SW 1271 (cell line): ENCODE measurements around the gene DAGLA.

Experiments
- DNase-seq, 2 experiments: peaks; one replicate each; lab custom pipeline; 2025; lab: John Stamatoyannopoulos, UW

DAGLA gene

GRCh38 chr11:61728940-61729219 lies 48.7 kb downstream of the DAGLA start:
- peak in 1 of 2 experiments; percentile 22 for DNase-seq

DNA sequence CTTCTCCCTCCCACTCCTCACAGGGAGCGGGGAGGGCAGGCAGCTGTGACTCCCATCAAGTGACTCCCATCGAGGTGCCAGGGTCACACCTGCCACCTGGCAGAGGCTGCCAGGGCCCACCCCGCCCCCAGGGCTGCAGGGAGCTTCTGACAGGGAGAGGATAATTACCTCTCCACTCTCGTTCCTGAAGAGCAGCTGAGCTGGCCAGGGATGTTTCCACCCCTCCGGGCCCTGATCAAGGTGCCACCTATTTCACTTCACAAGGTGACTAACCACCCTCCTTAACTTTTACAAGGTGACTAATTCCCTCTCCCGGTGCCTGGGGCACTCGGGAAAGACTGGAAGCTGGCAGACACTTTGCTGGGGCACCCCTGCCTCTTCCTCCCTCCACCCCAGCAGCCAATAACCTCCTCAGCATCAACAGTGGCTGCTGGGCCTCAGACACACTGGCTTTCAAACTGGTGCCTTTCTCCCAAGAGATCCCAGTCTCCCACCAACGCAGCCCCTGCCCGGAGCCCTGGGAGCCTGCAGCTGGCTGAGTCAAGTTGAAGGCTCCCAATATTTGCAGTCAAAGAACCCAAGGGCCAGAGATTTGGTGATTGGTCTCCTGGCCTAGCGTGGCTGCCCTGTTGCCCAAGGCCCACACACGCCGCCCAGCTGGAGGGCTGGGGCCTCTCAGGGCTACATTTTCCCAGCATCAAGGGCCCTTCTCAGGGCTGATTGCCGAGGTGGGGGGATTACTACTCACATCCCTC lies 50.2 kb downstream of the DAGLA start:
- DNase-seq: no peak

- no peak for DNase-seq
Observed at GRCh38 chr11:61731211-61731951, 51.2 kb downstream of the DAGLA start.

DNA sequence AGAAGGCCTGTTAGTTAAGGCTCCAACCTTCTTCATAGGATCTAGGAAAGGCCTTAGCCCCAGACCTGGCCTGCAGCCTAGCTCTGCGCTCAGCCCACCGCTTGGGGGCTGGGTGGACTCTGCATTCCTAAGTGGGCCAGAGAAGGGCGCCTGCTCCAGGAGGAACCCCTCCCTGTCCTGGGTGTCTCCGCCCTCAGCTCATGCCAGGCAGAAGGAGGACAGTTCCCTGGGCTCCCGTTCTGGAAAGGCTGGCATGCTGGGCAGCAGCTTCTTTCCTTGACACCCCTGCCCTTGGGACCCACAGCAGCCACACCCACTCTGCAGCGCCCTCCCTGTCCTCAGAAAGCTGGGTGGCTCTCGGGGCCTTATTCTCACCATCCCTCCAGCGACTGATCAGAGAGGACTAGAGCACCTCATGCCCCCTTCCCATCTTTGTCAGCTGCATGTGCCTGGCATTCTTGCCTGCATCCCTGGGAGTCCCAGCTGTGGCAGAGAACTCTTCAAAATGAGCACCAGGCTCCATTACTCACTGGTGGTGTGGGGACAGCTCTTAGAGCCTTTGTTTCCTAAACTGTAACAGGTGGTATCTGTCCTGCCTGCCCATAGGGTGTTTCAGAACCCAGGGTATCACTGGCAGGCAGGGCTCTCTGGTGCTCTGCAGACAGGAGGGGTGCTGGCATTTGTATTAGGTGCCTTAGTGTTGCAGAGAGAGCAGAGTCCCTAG lies 51.9 kb downstream of the DAGLA start:
- DNase-seq: no peak

DNA sequence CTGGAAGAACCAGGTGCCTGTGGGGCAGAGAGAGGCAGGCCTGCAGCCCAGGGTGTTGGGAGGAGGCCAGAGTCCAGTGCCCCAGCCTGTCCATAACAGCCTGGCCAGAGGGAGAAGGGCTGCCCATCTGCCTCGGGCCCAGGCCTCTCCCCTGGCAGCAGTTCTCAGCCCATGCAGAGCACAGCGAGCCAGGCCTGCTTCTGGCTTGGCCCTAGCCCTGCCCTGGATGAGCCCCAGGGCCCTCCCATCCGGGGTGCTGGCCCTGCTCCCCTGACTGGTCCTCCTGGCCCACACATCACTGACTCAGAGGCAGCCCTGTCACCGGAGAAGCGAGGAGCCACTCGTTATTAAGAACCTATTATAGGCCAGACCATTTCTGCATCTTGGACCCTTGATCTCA lies 52.5 kb downstream of the DAGLA start:
- no peak for DNase-seq

- peak; percentile 17 to 57 for DNase-seq
Observed at GRCh38 chr11:61733120-61733978, 53.2 kb downstream of the DAGLA start.

DNA sequence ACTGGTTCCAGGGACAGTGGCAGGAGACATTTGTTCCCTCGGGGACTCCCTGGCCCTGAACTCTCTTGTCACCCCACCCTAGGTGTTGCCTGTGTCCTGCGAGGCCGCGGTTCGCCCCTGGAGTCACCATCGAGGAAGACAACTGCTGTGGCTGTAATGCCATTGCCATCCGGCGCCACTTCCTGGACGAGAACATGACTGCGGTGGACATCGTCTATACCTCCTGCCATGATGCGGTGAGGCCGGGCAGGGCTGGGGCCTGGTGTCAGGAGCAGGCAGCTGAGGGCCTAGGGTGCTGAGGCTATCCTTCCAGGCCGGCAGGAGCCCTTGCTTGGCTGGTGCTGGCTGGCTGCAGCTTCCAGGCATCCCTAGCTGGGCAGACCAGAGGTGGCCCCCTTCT lies 54.6 kb downstream of the DAGLA start:
- no peak for DNase-seq

DNA sequence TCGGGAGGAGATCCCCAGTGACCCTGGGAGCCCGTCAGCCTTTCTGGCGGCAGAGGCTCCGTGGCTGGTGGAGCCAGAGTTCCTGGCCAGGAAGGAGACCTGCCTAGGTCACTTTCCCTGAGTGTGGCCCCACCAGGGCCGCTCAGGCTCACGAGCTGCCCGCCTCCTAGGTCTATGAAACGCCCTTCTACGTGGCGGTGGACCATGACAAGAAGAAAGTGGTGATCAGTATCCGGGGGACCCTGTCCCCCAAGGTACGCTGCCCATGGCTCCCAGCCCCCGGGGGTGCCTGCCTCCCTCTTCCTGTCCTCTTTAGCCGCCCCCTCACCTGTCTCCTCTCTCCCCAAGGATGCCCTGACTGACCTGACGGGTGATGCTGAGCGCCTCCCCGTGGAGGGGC lies 55.2 kb downstream of the DAGLA start:
- no peak for DNase-seq

GRCh38 chr11:61736310-61736709 lies 56.1 kb downstream of the DAGLA start:
- DNase-seq: no peak

DNA sequence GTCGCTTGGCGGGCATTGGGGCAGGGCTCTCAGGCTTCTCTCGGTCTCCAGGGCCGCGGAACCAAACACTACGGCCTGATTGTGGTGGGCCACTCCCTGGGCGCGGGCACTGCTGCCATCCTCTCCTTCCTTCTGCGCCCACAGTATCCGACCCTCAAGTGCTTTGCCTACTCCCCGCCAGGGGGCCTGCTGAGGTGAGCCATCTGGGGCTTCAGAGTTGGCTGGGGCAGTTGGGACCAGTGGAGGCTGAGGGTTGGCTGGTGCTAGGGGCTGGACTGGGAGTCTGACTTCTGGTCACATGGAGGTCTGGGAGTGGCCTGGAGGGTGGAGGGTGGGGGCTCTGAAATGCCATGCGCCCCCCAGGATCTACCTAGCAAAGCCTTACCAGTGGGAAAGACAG lies 56.9 kb downstream of the DAGLA start:
- DNase-seq: no peak

DNA sequence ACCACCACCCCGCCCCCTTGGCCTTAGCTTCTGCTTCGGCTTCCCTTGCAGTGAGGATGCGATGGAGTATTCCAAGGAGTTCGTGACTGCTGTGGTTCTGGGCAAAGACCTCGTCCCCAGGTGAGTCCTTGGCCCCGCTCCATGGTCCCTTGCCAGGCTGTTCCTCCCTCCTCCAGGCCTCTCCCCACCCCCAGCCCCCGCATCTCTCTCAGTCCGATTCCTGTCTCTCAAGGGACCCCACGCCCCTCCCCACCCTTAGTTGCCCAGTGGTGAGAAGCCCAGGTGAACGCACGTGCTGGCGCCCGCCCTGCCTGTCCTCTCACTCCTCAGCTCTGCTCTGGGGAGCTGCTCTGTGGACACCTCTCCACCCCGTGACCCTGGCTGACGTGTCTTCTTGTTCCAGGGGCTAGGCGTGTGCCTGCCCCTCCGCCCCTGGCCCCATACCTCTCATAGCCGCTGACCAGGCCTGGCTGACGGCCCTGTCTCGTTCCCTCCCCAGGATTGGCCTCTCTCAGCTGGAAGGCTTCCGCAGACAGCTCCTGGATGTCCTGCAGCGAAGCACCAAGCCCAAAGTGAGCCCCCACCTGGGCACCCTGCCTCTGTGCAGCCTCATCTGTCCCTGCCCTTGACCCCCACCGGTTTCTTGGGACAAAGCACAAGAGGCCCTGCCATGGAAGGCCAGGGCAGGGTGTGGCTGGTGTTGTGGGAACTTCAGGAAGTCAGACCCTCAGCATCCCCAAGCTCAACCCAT lies 57.6 kb downstream of the DAGLA start:
- DNase-seq: no peak

- DNase-seq: no peak
Observed at GRCh38 chr11:61738776-61739175, 58.6 kb downstream of the DAGLA start.

- DNase-seq: no peak
Observed at GRCh38 chr11:61739413-61739812, 59.2 kb downstream of the DAGLA start.

GRCh38 chr11:61739966-61740365 lies 59.8 kb downstream of the DAGLA start:
- no peak for DNase-seq

- DNase-seq: no peak
Observed at GRCh38 chr11:61742391-61742790, 62.2 kb downstream of the DAGLA start.

DNA sequence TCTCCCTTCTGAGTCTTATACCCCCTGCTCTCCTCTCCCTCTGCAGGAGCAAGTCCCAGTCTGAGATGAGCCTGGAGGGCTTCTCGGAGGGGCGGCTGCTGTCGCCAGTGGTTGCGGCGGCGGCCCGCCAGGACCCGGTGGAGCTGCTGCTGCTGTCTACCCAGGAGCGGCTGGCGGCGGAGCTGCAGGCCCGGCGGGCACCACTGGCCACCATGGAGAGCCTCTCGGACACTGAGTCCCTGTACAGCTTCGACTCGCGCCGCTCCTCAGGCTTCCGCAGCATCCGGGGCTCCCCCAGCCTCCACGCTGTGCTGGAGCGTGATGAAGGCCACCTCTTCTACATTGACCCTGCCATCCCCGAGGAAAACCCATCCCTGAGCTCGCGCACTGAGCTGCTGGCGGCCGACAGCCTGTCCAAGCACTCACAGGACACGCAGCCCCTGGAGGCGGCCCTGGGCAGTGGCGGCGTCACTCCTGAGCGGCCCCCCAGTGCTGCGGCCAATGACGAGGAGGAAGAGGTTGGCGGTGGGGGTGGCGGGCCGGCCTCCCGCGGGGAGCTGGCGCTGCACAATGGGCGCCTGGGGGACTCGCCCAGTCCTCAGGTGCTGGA lies 63.4 kb downstream of the DAGLA start:
- DNase-seq: no peak

DNA sequence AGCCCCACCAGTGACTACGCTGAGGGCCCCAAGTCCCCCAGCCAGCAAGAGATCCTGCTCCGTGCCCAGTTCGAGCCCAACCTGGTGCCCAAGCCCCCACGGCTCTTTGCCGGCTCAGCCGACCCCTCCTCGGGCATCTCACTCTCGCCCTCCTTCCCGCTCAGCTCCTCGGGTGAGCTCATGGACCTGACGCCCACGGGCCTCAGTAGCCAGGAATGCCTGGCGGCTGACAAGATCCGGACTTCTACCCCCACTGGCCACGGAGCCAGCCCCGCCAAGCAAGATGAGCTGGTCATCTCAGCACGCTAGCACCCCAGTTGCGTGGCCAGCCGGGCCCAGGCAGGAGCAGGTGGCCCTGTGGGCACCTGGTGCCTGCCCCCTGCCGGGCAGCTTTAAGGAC lies 64.0 kb downstream of the DAGLA start:
- no peak for DNase-seq

- no peak for DNase-seq
Observed at GRCh38 chr11:61744609-61745156, 64.5 kb downstream of the DAGLA start.

- DNase-seq: no peak
Observed at GRCh38 chr11:61745781-61746441, 65.7 kb downstream of the DAGLA start.
